K562 (cell line): ENCODE results near the gene TMEM114. TPM values are rescaled to one million over a fixed set of nuclear protein-coding genes. Genes with fewer than 3 reads are reported as not detected.

Source experiments
- ATAC-seq: fragments of 200-7000 bp; cut with Tn5 transposase; 3 replicates; pipeline ENCODE4 v1.9.1; 2020; ENCODE audit warnings: moderate library complexity
- BruUV-seq: library from RNA; stranded (reverse); fragments of 400-500 nt; replicated peaks from 2 replicates; lab custom pipeline; 2021; lab: Mats Ljungman, UMichigan
- CTCF ChIA-PET: fragments of 300-600 bp; formaldehyde crosslinking; extraction: SDS; loops from one replicate; lab custom pipeline; 2021; ENCODE audit warnings: low intra/inter-chr PET ratio; lab: Yijun Ruan, JAX
- POLR2A ChIA-PET: fragments of 300-600, 350-650 bp; sonication (Branson Sonifier 250); formaldehyde crosslinking; extraction: SDS; loops from one replicate; lab custom pipeline; 2021; ENCODE audit warnings: antibody characterized with exemption, inconsistent platforms; lab: Yijun Ruan, JAX
- DNase-seq, 4 experiments: peaks; one replicate each; pipeline versions ENCODE4 v3.0.0 to v3.0.0-alpha.2; 2011 to 2018; ENCODE audit warnings: low spot score in 3 of 4, mixed read lengths in 3 of 4; ENCODE audit errors: extremely low read depth in 1 of 4
- FAIRE-seq: peaks from 2 replicates; lab custom pipeline; 2011; peaks lifted over from hg19 to GRCh38; lab: Jason Lieb, UNC
- H2AFZ ChIP-seq: 2 replicates; pipeline ENCODE4 v1.6.0; 2011; ENCODE audit warnings: low read depth, low read length, control low read depth, inconsistent platforms
- H3K27ac ChIP-seq: fragments of 200-600 bp; 3 replicates; pipeline ENCODE4 v1.8.0; 2011; ENCODE audit warnings: low read depth, mild to moderate bottlenecking, control low read depth, inconsistent platforms, low read length, moderate library complexity, mixed read lengths; ENCODE audit errors: extremely low read depth
- H3K27me3 ChIP-seq, 2 experiments: fragments of 300-600 bp in 1 of 2; 2 replicates in 1 of 2; 3 replicates in 1 of 2; pipeline versions ENCODE4 v1.6.0 to v1.8.0; 2011; ENCODE audit warnings: inconsistent platforms in 2 of 2, low read length in 2 of 2, mild to moderate bottlenecking in 1 of 2, mixed read lengths in 1 of 2, moderate library complexity in 1 of 2; ENCODE audit not compliant: control insufficient read depth in 2 of 2, insufficient read depth in 2 of 2
- H3K36me3 ChIP-seq: fragments of 300-600 bp; 3 replicates; pipeline ENCODE4 v1.8.0; 2011; ENCODE audit warnings: mild to moderate bottlenecking, low read length, inconsistent platforms; ENCODE audit not compliant: control insufficient read depth, insufficient read depth
- H3K4me1 ChIP-seq, 2 experiments: fragments of 200-600 bp in 1 of 2; replicated peaks in 1 of 2; 2 replicates in 1 of 2; 3 replicates in 1 of 2; pipeline versions ENCODE4 v1.5.1 to v1.8.0; 2011; ENCODE audit warnings: inconsistent platforms in 2 of 2, low read length in 2 of 2, mild to moderate bottlenecking in 1 of 2, mixed read lengths in 1 of 2, moderate library complexity in 1 of 2; ENCODE audit not compliant: control insufficient read depth in 2 of 2, insufficient read depth in 2 of 2
- H3K4me2 ChIP-seq: 2 replicates; pipeline ENCODE4 v1.6.1; 2011; ENCODE audit warnings: low read length, control low read depth, inconsistent platforms, mixed read lengths; ENCODE audit not compliant: insufficient read depth
- H3K4me3 ChIP-seq: fragments of 200-600 bp; sonication (generic), shearing (Covaris generic); 2 replicates; pipeline ENCODE4 v1.5.1; 2016; ENCODE audit warnings: control low read depth, inconsistent platforms
- H3K79me2 ChIP-seq: fragments of 200-600 bp; 3 replicates; pipeline ENCODE4 v1.8.0; 2011; ENCODE audit warnings: low read length, inconsistent platforms; ENCODE audit not compliant: control insufficient read depth, insufficient read depth
- H3K9ac ChIP-seq, 2 experiments: 2 replicates each; pipeline versions ENCODE4 v1.6.0 to v1.6.1; 2011; ENCODE audit warnings: low read depth in 2 of 2, low read length in 2 of 2, control low read depth in 1 of 2, inconsistent platforms in 1 of 2, mild to moderate bottlenecking in 1 of 2, mixed read lengths in 1 of 2; ENCODE audit not compliant: insufficient read depth in 1 of 2
- H3K9me1 ChIP-seq: one replicate; pipeline ENCODE4 v1.6.0; 2011; ENCODE audit warnings: inconsistent platforms, mild to moderate bottlenecking, low read length, moderate library complexity; ENCODE audit not compliant: control insufficient read depth, insufficient read depth
- H3K9me3 ChIP-seq: replicated peaks from 2 replicates; pipeline ENCODE4 v1.5.1; 2011; ENCODE audit warnings: low read depth, low read length, inconsistent platforms; ENCODE audit not compliant: control insufficient read depth, insufficient read depth
- H4K20me1 ChIP-seq: replicated peaks from 2 replicates; pipeline ENCODE4 v1.6.1; 2011; ENCODE audit warnings: low read length, inconsistent platforms, mixed read lengths; ENCODE audit not compliant: control insufficient read depth, insufficient read depth
- ATF2 ChIP-seq: sonication (generic); formaldehyde crosslinking; IDR thresholded peaks from 2 replicates; pipeline ENCODE4 v1.8.1; 2022; ENCODE audit warnings: missing genetic modification reagents
- CHD4 ChIP-seq: fragments of 200-600 bp; sonication (generic); IDR thresholded peaks from 3 replicates; pipeline ENCODE4 v1.6.1; 2012; ENCODE audit warnings: low read depth, mild to moderate bottlenecking, mixed read lengths, low read length, inconsistent platforms; ENCODE audit not compliant: insufficient read depth, insufficient replicate concordance, poor library complexity, severe bottlenecking
- EP300 ChIP-seq: IDR thresholded peaks from 2 replicates; pipeline ENCODE4 v1.6.1; 2012; ENCODE audit warnings: low read length, improper control_type of control experiment
- FOXK2 ChIP-seq, 2 experiments: fragments of 450-650 bp; IDR thresholded peaks in 1 of 2; conservative IDR thresholded peaks in 1 of 2; 2 replicates each; pipeline ENCODE4 v1.6.1; 2016; ENCODE audit warnings: low read depth in 2 of 2, mild to moderate bottlenecking in 1 of 2
- GATAD2B ChIP-seq: fragments of 450-650 bp; IDR thresholded peaks from 2 replicates; pipeline ENCODE4 v1.6.1; 2017; ENCODE audit warnings: mild to moderate bottlenecking, borderline replicate concordance
- GTF2E2 ChIP-seq: fragments of 200-800 bp; sonication (Bioruptor generic); IDR thresholded peaks from 2 replicates; pipeline ENCODE4 v1.6.1; 2016; ENCODE audit warnings: missing genetic modification characterization, missing compliant biosample characterization
- HNRNPH1 ChIP-seq: fragments of 200-400 bp; formaldehyde crosslinking; optimal IDR thresholded peaks from 2 replicates; pipeline ENCODE3; 2017; ENCODE audit warnings: low read depth, mild to moderate bottlenecking, low read length, moderate library complexity
- MIER1 ChIP-seq: fragments of 450-650 bp; IDR thresholded peaks from 2 replicates; pipeline ENCODE4 v1.6.1; 2016; ENCODE audit warnings: antibody characterized with exemption, mild to moderate bottlenecking, low read depth
- POLR2G ChIP-seq: fragments of 200-400 bp; formaldehyde crosslinking; IDR thresholded peaks from 2 replicates; pipeline ENCODE4 v1.6.1; 2017; ENCODE audit warnings: low read depth, mild to moderate bottlenecking, antibody characterized with exemption, low read length, moderate library complexity
- POLR2H ChIP-seq: IDR thresholded peaks from 2 replicates; pipeline ENCODE4 v1.6.1; 2016; ENCODE audit warnings: missing genetic modification characterization, low read depth, mild to moderate bottlenecking, control low read depth, missing compliant biosample characterization, moderate library complexity
- PRMT5 ChIP-seq: sonication (generic); formaldehyde crosslinking; IDR thresholded peaks from 2 replicates; pipeline ENCODE4 v1.5.0; 2020; ENCODE audit warnings: missing genetic modification reagents
- SPI1 ChIP-seq: IDR thresholded peaks from 2 replicates; pipeline ENCODE4 v1.6.1; 2011; ENCODE audit warnings: low read depth, low read length, control low read depth, borderline replicate concordance
- SRF ChIP-seq, 2 experiments: fragments of 250-450, 450-650 bp in 1 of 2; sonication (Bioruptor Pico) in 1 of 2; sonication (generic) in 1 of 2; formaldehyde crosslinking; IDR thresholded peaks; 2 replicates each; pipeline versions ENCODE4 v1.5.0 to v1.5.1; 2020 to 2022; ENCODE audit warnings: mild to moderate bottlenecking in 1 of 2, missing genetic modification reagents in 1 of 2
- TCF15 ChIP-seq: fragments of 250-450 bp; sonication (Bioruptor Pico); IDR thresholded peaks from 2 replicates; pipeline ENCODE4 v1.8.0; 2022; ENCODE audit warnings: moderate library complexity, mild to moderate bottlenecking, inconsistent platforms
- ZBTB17 ChIP-seq: fragments of 450-650 bp; formaldehyde crosslinking; IDR thresholded peaks from 2 replicates; pipeline ENCODE4 v1.4.0; 2020; ENCODE audit warnings: mild to moderate bottlenecking
- ZBTB2 ChIP-seq: fragments of 450-650 bp; IDR thresholded peaks from 2 replicates; pipeline ENCODE4 v1.6.1; 2016; ENCODE audit warnings: antibody characterized with exemption
- ZFP30 ChIP-seq: fragments of 250-450 bp; sonication (Bioruptor Pico); IDR thresholded peaks from 2 replicates; pipeline ENCODE4 v1.8.0; 2022; ENCODE audit warnings: moderate library complexity, mild to moderate bottlenecking, inconsistent platforms, borderline replicate concordance
- ZKSCAN8 ChIP-seq: fragments of 200-800 bp; sonication (Bioruptor generic); IDR thresholded peaks from 2 replicates; pipeline ENCODE4 v1.6.1; 2016; ENCODE audit warnings: missing genetic modification characterization, missing compliant biosample characterization
- ZNF217 ChIP-seq: sonication (generic); formaldehyde crosslinking; IDR thresholded peaks from 2 replicates; pipeline ENCODE4 v1.8.0; 2022; ENCODE audit warnings: mild to moderate bottlenecking, missing genetic modification reagents
- WGBS: fragments of 100-300 bp; shearing (Covaris generic); methylation state at CpG from one replicate; pipeline ENCODE4 v1.1.6; 2016; ENCODE audit warnings: low coverage, mixed read lengths; ENCODE audit not compliant: insufficient coverage; ENCODE audit errors: missing lambda C conversion rate; 5-methylcytosine and 5-hydroxymethylcytosine counted together
- in situ Hi-C: fragments of 300-500 bp; cut with MboI; formaldehyde crosslinking; loops from 4 replicates; pipeline ENCODE4 v1.15.0; 2018; ENCODE audit warnings: inconsistent platforms, mixed read lengths
- intact Hi-C: fragments of 100-400 bp; cut with micrococcal nuclease; formaldehyde crosslinking; loops from 2 replicates; pipeline ENCODE4 v1.14.2; 2022
- polyA plus RNA-seq, 8 experiments: library from polyadenylated mRNA; depleted of rRNA in 4 of 8; stranded (reverse) in 5 of 8; unstranded in 3 of 8; fragments of >200 nt; fragmentation: Nextera tagmentation in 2 of 8; fragmentation: Illumina TruSeq in 1 of 8; extraction: Ambion mirVana in 2 of 8; extraction: Trizol in 1 of 8; gene quantifications; 2 replicates each; pipeline versions ENCODE4 v1.2.1 to v1.2.3, GENCODE V29; 2011 to 2014; ENCODE audit warnings: inconsistent platforms in 1 of 8, missing spikeins in 1 of 8
- total RNA-seq, 7 experiments: library from RNA; depleted of rRNA in 6 of 7; stranded (reverse); fragments of >200 nt in 6 of 7; fragmentation: Illumina TruSeq in 2 of 7; extraction: Trizol in 2 of 7; gene quantifications; 2 replicates each; pipeline versions ENCODE4 v1.2.1 to v1.2.3, GENCODE V29; 2011 to 2021; ENCODE audit warnings: low replicate concordance in 1 of 7

TMEM114 gene
- total and polyA plus RNA-seq, 9 of the 15 experiments (the other 6 are each of a cell fraction or from before 2014, with no cell fraction given): not detected

GRCh38 chr16:8571061-8571596 lies 19.2 kb downstream of the TMEM114 start:
- Histone ChIP-seq H3K4me2 (no peak overlapping the region), H3K9ac (no peak overlapping the region), H3K27me3 (peaks cover 10 to 33% of the 10 kb centered on the region in 2 experiments; a peak in 4 of 5 replicates), H3K36me3 (no peaks in the 10 kb centered on the region), H3K9me1 (no peaks in the 10 kb centered on the region), H3K4me1 (peaks cover 0 to 8% of the 10 kb centered on the region in 2 experiments; a peak in 2 of 5 replicates), H3K9me3 (no peaks in the 10 kb centered on the region), H3K27ac (no peak overlapping the region), H2AFZ (no peak overlapping the region), H3K79me2 (no peaks in the 10 kb centered on the region), H4K20me1 (no peaks in the 10 kb centered on the region), H3K4me3 (no peak overlapping the region)
- no peak for ATAC-seq
- in situ Hi-C loops (loop anchor here (25.0 kb wide), 1 partner anchor 1591 kb away; no protein-coding TSS in a partner anchor), intact Hi-C loops (loop anchor here (5.0 kb wide), 1 partner anchor 311 kb away; the partner anchor contains the start of gene LITAFD)
- TF ChIP-seq SPI1 (no peak), GTF2E2 (no peak), FOXK2 (conservative IDR thresholded peaks at IDR 0.05 in 1 of 2, IDR thresholded peaks at IDR 0.05 in 1 of 2; ENCODE audit: low read depth in 2 of 2) (no peak), MIER1 (no peak), ZBTB17 (CRISPR knock-in tag) (no peak), HNRNPH1 (no peak), ZNF217 (CRISPR knock-in tag) (no peak), ZKSCAN8 (no peak), ATF2 (CRISPR knock-in tag) (no peak), POLR2H (tag) (no peak), POLR2G (no peak), ZFP30 (CRISPR knock-in tag) (no peak), TCF15 (CRISPR knock-in tag) (no peak), SRF (CRISPR knock-in tag; IDR thresholded peaks at IDR 0.05) (no peak), PRMT5 (CRISPR knock-in tag) (no peak), GATAD2B (no peak), EP300 (no peak), ZBTB2 (no peak), CHD4 (no peak)
- 4% methylated on average over 5 of the region's 6 CpGs for WGBS
- ChIA-PET CTCF (interaction anchor here (3.4 kb wide), 1 partner anchor 64 kb away, joined by 27 read pairs; no protein-coding TSS in a partner anchor), POLR2A (no interaction called here)
- DNase-seq: no peak
- no TSS peak for BruUV-seq
- FAIRE-seq: no peak
